HPDE6-E6E7 (cell line): ENCODE measurements around the gene MVB12B.
"Not testable (repeated sequence)": the region's sequence is repeated elsewhere in the genome, so short reads cannot be mapped to it uniquely, and the experiment has no call there.

Experiments
- DNase-seq: peaks from one replicate; pipeline ENCODE4 v3.0.0; 2011; ENCODE audit warnings: missing footprints; ENCODE audit errors: extremely low spot score

MVB12B gene

DNA sequence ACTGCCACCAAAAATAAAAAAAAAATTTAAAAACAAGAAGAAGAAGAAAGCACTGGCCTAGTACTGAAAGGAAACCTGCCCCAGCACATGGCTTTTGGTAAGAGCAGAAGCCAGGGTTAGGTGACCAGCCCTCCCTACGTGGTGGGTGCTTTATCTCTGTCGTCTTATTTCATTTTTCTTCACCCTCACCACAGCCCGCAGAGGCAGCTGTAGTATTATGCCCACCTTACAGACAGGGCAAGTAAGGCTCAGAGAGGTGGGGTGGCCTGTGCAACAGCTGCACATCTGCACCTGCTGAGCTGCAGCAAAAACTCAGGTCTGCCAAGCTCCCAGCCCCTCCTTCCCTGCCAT is 146.3 kb downstream of the MVB12B start:
- no peak for DNase-seq

DNA sequence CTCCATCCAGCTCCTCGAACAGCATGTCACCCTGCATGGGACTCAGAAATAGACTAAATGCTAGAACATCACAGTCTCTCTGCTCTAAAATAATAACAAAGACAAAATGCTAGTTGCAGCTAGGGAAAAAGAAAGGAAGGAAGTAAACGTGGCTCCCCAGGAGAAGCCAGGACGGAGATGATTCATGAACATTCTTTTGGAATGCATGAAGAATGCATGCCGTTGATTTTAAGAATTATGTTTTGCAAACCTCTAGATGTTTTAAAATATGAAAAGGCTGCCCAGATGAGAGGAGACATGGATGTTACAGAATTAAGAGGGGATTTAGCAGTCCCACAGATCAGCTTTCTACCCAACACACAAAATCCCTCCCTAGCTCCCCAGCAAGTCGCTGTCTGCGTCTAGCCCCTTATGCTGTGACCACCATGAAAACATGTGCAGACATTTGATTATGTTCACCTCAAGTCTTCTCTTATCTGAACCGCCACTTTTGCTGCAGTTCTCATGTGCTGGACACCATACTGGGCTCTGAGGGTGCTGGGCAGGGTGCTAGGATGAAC is 147.7 kb downstream of the MVB12B start:
- no peak for DNase-seq

DNA sequence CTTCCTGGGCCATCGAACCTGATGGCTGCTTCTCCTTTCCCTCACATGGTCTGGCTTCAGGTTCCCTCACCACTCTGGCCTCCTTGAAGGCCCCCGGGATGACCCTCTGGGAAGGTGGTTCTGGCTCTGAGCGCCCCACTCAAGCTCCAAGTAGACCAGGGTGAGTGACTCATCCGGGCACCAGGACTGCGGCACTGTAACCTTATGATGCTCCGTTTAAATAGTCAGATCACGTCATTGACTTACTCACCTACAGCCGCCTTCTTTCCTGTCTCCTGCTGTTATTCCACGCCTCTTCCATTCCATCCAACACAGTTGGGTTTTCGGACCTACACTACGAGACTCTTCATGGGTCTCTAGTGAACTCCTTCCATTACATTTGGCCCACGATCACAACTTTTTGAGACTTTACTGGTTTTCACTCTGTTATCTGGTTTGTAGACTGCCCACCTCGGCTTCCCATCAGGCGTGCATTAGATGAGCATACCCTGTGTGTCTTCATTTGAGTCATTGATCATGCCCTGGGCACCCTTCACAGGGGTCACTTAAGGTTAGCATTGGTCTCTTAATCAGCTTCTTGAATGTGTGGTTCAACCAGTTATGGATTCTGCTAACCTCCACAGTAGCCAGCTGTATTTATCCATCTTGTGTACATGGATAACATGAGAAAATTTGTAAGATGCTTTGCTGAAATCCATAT is 148.3 kb downstream of the MVB12B start:
- no peak for DNase-seq

DNA sequence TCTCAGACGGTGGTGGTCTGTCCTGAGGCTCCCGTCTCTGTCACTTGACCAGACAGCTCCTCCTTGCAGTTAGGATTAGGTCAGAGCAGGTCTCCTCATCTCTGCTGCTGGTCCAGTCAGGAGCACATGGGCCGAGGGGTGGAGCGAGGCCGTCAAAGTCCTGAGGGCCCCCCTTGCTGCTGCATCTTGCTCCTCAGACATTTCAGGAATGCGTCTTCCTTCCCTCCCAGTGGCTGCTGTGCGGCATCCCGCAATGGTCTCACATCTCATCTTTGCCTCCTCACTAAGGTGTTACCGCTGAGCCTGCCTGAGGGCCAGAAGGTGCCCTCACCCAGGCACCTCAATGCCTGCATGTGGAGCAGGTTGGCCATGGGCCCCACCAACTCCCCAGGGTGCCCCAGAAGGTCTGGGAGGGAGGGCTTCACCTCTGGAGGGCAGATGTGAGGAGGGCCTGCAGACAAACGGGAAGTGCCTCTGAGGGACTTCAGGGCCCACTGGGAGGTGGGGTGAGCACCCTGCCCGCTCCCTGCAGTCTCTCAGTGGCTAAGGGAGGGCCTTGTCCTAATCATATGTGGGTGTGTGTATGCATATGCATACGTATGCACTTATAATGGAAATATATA is 149.4 kb downstream of the MVB12B start:
- DNase-seq = no peak

DNA sequence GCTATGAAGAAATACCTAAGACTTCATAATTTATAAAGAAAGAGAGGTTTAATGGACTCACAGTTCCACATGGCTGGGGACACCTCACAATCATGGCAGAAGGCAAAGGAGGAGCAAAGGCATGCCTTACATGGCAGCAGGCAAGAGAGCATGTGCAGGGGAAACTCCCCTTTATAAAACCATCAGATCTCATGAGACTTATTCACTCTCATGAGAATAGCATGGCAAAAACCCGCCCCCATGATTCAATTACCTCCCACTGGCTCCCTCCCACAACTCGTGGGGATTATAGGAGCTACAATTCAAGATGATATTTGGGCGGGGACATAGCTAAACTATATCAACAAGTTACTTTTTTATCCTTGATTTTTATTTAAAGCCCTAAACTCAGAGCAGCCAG is 150.8 kb downstream of the MVB12B start:
- not testable (repeated sequence) for DNase-seq

DNA sequence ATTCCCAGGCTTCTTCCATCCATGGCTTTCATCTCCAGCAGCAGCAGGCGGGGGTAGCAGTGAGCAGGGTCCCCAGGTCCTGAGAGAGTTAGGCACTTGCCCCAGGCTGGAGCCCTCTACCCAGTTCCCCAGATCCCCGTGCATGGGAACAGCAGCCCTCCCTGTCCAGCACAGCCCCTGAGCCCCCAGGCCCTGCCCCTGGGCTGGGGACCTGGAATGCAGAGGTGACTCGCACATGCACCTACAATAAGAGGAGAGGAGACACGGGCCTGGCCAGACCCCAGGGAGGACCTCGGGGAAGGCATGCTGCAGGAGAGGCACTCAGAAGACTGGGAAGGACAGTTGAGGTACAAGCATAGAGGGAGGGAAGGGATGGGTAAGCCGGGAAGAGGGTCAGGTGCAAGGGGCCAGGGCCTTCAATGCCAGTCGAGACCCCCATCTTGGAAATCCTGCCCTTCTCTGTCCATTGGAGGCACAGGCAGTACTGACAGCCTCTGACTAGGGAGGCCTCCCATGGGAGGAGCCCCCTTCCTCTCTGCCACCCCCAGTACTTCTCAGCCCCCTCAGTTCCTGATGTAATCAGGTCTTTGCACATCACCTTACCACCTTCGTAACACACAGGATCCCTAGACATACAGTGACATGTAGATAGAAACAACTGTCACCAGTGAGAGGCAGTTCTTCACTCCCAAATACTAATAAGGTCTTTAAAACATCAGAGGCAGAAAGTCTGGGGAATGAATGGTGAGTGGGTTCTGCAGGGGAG is 151.8 kb downstream of the MVB12B start:
- no peak for DNase-seq

DNA sequence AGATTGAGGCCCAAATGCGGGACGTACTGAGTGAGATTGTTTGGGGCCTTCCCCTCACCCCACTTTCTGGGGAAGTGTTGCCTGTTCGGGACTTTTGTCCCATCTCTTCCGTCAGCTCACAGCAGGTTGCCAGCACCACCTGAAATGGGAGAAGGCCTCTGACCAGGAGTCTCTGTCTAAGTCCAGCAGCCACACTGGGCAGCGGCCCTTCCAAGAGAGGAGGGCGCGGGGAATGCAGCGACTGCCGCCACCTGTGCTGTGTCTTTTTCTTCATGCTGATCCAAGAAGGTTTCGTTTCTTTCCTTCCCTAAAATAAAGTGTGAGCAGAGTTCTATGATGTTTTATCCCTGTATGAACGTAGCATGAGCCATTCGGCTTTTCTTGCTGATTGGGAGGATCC is 152.9 kb downstream of the MVB12B start:
- no peak for DNase-seq

DNA sequence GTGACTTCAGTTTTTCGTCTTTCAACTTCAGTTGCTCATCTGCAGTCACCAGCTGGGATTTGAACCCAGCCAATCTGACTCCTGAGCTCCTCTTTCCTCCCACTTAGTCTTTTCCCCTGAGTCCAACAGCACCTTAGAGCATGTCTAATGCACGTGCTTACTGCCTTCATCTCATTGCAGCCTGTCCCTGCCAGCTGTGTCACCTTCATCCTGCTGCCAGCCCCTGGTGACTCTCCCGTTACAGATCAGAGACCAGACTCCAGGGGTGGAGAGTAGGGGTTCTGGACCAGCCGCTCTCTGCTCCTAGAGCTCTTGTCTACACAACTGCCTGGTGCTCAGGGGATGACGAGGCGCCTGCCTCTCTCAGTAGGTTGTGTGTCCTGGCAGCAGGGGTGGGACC is 154.2 kb downstream of the MVB12B start:
- DNase-seq = no peak

DNA sequence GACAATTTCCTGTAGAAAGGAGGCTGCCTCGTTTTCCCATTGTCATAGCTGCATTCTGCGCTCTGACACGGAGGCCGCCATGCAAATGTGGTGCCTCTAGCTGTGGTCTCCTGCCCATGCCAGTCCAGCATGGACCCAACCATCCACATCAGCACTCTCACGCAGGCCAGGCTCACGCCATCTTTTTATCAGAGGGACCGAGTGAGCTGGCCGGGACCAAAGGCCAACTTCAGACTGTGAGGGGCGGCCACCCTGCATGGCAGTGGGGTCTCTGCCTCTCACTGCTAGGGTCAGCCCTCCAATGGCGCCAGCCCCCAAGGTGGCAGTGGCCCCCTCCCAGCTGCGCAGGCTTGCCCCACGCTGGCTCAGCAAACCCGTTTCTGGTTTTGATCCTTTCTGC is 155.2 kb downstream of the MVB12B start:
- DNase-seq = no peak

DNA sequence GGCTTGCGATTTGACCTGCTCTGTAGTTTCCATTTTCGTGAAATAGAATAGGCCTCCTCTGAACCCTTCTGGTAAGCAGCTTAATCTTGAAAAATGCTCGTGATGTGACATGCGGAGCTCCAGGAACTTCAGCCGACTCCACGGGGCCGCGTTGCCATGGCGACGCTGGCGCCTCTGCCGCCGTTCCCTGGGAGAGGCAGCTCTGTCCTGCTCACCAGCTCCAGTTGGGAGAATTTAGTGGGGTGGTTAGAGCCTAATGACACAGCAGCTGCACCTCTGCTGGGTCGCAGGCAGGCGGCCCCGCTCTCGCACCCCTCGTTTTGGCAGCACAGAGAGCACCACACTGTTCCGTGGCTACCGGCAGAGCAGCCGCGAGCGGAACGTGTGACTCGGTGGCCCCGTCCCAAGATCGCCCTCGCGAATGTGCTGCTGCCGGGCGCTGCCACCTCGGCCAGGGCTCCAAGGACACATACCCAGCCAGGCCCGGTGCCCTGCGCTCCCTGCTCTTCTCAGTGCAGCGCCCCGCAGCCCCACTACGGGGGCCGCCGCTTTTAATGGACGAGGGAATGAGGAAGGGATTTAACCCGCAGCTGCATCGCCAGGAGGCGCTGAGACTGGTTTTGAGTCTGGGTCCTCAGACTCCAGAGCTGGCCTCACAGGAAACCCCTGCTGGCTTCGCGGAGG is 155.9 kb downstream of the MVB12B start:
- no peak for DNase-seq

DNA sequence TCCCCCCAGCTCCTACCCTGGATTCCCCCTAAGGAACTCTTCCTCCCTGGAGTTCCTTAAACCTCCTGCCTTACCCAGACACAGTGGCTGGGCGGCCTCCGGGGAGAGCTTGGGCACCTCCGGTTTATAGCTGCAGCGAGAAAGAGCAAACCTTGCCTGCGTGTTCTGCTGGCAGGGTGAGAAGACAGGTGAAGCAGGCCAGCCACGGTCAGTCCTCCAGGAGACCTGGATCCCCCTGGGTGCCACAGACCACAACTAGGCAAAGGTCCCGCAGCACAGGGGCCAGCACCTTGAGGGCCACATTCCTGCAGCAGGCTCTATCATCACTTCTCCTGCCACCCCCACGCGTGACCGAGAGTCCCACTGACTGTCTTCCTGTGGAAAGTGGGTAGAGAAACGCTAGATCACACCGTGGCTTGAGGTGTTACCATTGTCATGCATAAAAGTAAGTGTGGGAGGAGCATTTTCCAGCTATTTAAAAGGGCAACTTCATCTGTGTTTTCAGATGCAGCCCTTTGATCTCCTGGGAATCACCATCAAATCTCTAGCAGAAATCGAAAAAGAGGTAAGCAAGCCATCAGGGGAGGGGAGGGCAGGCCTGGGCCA is 156.9 kb downstream of the MVB12B start:
- no peak for DNase-seq

DNA sequence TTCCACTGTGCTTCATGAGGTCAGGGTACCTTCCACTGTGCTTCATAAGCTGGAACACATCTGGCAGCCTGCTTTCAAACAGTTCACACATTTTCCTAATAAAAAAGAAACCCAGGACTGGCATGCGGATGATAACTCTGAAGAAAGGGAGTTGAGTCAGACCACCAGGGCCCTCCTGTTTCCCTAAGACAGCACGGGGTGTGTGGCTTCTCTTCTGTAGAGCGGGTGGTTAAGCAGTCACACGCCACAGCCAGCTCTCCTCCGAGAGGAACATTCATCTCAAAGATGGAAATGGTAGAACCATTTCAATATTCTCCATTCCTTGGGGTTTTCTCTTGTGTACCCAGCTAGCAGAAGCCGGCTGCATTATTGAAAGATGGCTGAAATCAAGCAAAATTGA is 159.0 kb downstream of the MVB12B start:
- no peak for DNase-seq

DNA sequence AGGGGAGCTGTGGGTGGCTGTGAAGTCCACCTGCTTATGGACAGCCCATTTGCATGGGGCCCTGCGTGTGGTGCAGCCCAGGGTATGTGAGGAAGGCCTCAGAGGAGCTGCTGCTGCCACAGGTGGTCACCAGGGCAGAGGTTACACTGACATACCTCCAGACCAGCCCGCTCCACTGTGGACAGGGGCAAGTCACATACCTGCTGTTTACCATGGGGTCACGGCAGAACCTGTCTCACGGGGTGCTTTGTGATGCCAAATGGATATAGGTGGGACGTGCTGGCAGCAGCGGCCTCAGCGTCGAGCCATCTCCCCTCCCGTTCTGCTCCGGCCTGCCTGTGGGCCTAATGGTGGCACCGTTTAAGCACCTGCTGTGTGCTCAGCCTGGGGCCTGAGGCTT is 159.6 kb downstream of the MVB12B start:
- DNase-seq = no peak

DNA sequence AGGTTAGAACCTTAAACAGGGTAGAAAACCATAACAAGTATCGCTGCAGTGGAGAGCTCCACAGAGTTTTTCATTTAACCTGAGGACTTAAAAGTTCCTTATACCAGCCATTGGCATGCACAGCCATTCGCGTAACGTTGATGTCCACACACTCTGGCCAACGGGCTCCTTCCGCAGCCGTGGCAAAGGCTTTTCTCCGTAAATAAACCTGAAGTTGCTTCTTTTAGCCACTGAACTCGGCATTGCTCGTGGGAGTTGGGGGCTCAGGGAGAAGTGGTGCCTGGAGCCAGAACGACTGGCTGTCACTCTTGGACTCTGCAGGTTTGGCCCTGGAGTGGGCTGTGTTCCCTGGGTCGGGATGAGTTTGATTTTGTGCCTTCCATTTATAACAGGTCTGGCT is 161.2 kb downstream of the MVB12B start:
- DNase-seq = no peak

DNA sequence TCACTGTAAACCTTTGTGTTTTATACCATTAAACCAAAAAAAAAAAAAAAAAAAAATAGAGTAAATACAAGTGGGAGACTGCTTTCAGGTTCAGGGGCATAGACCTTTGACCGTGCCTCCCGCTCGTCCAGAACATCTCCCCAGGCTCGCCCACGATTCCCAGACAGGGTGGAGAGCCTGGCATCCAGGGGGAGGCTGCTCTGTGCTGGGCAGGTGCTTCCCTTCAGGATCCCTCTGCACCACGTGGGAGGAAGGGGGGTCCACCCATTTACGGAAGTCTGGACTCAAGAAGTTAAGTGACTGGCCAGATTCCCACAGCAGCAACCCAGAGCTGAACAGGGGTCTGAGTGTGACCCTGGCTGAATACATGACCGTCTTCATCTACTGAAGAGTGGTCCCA is 161.7 kb downstream of the MVB12B start:
- DNase-seq = no peak

DNA sequence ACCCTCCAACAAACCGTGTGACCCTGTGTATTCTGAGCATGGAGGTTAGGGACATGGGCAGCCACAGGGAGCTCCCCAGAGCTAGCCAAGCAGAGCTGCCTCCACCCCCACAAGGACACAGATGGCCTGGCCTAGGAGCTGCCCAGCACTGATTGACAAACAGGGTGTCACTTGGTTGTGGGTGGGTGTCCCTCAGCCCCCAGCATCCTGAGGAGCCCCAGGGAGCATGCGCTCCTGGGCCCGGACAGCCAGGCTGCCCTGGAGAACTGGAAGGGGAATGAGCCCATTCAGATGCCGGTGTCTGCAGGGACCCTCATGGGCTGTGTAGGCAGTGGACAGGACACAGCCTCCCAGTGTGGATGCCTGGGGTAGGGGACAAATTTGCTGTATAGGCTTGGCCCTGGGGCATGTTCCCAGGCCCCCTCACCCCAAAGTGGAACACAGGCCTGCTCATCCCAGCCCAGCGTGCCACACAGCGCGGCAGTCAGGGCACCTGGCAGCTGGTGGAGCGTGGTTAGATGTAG is 162.3 kb downstream of the MVB12B start:
- no peak for DNase-seq

DNA sequence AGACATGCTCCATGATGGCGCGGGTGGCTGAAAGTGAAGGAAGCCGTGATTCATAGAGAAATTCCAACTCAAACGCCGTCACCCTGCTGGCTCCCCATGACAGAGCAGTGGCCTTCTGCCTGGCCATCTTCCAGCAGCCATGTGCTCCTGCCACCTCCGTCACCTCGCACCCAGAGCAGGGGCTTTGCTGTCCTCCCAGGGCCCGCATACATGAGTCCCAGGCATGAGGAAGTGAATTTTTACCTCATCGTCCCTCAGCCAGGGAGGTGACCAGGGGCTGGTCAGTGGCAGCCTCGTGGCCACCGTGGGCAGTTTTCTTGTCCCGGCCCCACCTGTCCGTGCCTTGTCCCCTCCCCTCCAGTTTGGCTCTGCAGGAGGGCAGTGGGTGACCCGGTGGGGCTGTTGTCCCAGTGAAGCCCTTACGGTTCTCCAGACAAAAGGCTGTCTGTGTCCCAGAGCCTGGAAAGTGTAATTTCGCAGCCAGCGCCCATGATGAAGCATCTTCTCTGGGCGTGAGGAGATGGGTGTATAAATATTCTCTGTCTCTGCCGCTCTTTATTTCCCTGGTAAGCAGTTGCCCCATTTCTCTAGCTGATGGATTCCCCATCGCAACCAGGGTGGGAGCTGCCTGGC is 163.1 kb downstream of the MVB12B start:
- no peak for DNase-seq

DNA sequence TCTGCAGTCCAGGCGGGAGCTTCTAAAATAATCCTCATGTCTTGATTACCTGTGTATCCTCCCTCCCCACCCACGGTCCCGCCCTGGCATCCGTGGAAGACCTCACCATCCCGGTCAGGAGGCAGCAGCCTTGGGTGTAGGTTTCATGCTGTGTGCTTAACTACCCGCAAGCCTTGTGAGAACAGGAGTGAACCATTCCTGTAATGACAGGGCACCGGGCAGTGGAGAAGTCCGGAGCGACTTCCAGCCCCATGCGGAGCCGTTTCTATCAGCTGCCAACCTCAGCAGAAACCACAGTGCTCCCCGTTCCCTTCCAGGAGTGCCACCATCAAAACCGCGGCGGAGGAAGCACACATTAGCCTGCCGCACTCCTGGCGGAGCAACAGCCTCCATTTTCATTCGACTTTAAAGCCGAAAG is 163.6 kb downstream of the MVB12B start:
- DNase-seq = no peak

DNA sequence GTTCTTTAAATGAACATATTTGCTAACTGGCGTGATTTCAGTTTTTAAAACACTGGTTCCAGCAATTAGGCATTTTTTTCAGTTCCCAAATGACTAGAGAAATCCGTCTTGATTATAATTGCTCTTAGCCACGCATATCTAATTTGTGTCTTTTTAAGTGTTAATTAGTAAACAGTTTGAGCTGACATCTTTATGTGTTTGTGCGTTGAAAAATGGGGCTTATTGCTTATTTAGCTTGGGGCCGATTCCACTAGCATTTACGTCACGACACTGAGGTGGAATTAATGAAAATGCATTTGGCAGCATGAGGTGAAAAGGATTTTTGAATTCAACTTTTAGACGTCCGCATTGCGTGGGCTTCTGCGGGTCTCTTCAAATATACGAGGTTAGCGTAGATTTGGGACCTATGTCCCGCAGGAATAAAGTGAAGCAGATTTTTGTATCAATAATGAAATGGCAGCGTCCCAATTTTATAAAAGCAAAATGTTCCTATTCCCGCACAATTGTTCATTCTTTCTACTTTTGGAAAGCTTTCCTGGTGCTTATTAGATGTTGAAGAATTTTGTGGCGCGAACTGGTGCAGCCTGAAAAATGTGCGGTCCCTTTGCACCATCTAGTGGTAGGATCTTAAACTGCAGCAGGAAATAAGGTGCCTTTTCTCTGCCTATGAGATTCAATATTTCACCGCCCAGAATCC is 164.4 kb downstream of the MVB12B start:
- DNase-seq = no peak

DNA sequence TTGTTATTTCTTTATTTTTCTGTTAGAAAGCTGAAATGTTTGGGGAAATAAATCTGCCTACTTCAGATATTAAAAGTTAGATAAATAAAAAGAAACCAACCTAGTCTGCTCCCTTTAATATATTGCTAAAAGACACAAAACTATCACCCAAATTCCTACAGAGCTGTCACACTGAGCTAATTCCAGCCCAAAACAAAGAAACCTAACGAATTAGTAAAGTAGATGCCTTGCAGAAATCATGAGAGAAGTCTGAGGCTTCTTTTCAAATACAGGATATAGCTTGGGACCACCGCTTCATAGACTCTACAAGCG is 164.9 kb downstream of the MVB12B start:
- DNase-seq = no peak

DNA sequence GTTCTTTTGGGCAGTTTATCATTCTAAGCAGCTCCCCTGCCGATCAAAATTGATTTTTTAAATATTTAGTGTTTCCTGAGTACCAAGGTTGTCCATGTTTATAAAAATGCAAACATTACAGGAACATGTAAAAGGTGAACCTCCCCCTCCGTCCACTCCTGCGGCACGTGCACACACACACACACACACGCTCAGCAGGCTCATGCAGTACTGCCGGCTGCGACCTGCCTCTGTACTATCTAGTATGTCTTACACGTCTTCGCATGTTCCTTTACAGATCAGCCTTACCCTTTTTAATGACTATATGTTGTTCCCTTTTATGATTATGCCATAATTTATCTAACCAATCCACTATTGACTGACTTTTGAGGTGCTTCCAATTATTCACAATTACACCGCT is 165.3 kb downstream of the MVB12B start:
- no peak for DNase-seq
